Measurements from ENCODE around the gene CPZ.

CPZ gene

DNA sequence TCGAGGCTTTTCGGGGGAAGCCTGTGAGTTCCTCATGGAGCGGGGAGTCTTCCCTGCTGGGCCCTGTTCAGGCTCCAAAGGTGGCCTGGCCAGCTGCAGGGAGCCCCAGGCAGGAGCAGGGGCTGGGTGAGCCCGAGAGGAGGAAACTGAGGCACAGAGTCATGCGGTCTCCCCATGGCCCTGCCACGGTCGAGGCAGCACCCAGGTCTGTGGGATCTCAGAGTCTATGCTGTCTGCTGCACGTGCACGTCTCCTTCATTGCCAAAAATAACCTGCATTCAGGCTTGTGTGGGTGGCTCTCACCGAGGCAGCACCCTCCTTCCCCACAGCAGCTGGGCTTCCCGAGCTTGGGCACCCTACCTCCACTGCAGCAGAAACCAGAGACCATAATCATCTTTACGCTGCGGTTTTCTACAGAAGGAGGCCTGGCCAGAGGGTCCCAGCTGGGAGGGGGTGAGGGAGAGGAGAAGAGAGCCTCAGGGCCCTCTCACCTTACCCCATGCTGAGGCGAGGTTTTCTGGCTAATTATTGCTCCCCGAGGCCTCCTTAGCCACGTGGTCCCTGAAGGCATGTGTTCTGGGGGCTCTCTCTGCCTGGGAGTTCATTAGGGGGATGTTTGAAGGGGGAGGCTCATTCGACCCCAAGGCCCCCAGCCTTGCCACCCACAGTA, 64.3 kb downstream of the CPZ start:
- no peak for DNase-seq

DNA sequence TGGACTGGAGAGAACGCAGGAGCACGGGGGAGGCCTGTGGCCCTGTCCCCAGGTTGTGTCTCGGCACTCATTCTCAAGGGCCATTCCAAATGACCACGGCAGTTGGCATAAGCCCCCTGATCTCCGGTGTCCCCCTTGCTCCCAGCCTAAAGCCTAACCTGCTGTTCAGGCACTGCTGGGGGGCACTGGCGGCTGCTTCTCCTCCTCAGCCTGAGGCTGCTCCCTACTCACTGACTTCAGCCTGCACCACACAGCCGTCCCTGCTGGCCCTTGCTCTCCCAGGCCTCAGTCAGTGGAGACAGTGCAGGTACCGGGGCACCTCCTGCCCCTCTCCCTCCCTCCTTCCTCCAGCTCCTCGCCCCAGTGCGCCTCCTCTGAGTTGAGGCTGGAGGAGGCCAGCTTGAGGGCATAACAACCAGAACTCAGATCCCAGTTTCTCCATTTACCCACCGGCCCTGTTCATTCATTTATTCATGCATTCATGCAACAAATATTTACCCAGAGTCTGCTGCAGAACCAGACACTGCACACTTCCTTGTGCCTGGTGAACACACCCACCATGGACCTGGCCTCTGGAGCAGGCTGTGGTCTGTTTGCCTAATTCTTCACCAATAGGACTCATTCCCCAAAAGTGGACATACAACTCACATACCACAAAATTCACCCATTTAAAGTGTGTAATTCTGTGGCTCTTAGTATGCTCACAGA, 65.0 kb downstream of the CPZ start:
- no peak for DNase-seq

DNA sequence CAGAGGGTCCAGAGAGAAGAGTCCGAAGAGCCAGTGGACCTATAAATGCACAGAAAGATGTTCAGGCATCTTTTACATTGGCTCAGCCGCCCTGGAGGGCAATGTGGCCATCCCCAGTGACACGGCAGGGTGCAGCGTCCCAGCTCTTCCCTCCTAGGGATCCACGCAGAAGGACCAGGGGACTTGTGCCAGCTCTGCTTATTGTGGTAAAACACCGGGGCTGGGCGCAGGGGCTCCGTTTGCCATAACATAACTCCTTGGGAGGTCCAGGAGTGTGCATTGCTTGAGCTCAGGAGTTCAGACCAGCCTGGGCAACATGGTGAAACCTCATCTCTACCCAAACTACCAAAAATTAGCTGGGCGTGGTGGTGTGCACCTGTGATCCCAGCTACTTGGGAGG, 70.2 kb downstream of the CPZ start:
- no peak for DNase-seq

DNA sequence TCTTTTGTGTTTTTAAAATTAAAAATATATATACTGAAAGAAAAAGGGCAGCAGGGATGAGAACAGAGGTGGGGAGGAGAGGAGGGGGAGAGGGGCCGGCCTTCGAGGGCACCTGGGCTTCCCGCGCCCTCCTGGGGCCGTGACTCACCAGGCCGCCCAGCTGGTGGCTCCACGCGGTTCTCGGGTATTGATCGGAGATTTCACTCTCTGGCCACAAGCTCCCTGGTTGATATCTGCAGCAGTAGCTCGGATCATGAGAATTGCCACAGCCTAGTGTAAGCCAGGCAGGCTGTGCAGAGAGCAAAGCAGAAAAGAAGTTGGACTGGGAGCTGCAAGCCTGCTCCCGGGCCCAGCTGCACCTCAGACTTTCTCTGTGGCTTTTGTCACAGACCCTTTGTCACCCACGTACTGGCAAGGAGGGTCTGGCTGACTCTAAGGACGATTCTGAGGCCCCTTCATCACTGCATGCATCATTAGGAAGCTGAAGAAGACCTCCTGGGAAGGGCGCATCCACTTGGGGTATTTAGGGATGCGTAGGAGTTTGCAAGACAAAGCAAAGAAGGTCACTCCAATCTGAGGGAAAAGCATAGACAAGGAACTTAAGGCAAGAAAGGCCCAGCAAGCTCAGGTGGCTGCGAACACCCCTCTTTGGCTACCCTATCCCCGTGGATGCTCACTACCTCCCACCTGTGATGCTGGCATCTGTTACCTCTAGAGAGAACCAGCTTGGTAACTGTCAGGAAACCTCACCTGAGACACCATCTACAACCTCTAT, 71.7 kb downstream of the CPZ start:
- DNase-seq: no peak

DNA sequence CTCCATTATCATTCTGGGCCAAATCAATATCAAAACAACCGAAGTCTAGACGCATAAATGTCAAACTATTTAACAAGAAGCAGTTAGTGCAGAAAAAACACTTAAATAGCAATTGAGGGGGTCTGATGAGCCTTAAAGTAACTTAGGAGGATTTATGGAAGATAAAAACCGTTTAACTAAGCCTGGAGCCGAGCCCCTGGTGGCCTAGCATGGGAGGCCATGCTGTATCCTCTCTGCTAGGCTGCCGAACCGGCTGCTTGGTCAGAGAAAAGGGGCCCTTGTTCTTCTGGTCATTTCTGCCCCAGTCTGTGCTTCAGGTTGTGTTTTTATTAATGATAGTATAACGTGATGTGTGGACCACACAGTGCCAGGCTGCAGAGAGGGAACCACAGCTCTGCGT, 72.4 kb downstream of the CPZ start:
- no peak for DNase-seq

DNA sequence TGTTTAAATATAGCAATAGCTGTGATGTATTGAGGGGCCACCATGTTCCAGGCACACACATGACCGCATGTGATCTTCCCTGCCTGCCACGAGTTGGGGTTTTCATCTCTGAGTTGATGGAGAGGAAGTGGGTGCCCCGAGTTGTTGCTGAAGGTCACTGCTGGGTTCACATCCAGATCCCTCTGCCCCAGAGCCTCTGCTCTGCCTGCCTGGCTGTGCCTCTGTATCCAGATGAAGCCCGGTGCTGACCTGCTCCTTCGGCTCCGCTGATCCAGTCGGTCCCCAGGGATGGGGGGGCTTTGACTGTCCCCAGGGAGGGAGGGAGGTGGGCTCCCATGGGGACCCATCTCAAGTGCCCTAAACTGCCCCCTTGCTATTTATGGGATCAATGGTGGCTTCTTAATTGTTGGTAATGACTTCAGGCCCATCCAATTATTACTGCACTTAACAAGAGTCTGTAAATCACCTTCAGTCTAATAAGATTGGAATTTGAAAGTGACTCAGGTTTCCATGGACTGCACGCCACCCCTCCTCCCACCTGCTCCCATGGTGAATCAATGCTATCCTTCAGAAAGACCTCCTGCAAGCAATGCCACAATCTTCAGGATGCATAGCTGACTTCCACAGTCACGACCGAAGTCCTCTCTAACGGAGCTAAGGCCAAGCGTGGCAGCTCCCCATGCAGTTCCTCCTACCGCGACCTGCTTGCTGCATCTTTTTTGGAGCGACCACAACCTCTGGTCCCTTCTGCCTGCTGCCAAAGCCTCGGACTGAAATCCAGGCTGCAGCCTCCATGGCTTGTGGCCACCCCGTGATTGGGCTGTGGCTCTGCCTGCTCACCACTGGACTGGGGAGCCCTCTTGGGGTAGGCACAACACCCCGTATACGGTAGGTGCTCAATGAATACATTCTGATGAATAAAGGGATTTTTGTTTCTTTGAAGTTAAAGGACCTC, 73.1 kb downstream of the CPZ start:
- DNase-seq: no peak

DNA sequence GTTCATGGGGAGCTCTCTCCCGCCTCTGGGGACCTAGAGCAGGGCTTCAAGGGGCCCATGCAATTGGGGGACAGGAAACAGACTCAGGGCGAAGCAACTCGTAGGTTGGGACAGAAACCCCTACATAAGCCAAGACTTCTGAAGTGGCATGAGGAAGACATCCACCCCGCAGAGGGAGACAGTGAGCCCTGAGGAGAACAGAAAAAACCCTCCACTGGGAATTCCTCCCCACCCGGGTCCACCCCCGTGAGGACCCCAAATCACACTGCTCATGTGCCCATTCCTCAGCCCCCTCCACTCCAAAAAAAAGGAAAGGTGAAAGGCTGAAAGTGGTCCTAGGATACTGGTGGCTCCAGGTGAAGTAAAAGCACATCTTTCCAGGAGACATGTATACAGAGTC, 74.0 kb downstream of the CPZ start:
- no peak for DNase-seq
